NCI-H82 (cell line): Measurements from ENCODE around the gene XPO6.
"Not testable (repeated sequence)": the region's sequence is repeated elsewhere in the genome, so short reads cannot be mapped to it uniquely, and the experiment has no call there.

Experiments used
- DNase-seq: peaks from one replicate; lab custom pipeline; 2025; lab: John Stamatoyannopoulos, UW

The XPO6 gene

DNA sequence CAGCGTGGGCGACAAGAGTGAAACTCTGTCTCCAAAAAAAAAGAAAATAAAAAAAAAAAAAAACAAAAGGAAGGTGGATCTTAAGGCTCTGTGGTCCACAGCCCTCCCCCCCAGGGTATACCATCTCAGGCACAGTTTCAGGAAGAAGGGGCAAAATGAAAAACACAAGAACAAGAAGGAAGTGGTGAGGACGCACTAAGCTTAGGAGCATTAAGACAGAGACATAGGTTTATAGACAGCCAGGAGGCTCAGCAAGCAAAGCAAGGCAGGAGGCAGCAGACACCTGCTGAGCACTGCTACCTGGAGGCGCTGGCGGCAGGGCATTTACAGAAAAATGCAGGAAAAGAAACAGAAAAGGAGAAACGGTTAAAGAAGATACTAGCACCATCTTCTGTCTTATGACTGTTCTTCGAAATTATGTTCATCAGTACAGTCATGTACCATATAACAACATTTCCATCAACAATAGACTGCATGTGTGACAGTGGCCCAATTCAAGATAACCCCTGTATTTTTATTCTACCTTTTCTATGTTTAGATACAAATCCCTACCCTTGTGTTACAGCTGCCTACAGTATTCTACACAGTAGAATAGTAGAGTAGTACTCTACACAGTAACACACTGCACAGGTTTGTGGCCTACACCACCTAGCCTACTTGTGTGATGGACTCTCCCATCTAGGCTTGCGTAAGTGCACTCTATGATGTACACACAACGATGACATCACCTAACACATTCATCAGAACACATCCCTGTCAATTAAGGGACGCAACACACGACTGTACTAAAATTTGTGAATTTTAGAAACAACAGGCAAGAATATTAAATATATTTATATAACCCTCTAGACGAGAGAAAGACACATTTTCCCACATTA, 62.5 kb downstream of the XPO6 start:
- DNase-seq: no peak

DNA sequence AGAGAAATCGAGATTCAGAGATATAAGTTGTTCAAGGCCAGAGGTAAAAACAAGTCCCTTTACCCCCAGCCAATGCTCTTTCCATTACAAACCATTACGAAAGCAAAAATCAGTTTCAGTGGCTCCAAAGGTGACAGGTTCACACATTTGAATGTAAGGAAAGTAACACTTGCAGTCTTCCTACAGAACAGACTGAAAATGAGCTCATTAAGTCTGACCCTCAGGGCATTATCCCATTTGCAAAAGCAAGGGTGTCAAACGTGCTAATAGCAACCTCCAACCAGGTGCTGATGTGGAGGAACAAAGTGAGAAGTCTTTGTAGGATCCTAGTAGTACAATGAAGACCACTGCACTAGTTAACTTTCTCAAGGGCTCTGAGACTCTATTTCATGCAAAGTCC, 65.2 kb downstream of the XPO6 start:
- no peak for DNase-seq

DNA sequence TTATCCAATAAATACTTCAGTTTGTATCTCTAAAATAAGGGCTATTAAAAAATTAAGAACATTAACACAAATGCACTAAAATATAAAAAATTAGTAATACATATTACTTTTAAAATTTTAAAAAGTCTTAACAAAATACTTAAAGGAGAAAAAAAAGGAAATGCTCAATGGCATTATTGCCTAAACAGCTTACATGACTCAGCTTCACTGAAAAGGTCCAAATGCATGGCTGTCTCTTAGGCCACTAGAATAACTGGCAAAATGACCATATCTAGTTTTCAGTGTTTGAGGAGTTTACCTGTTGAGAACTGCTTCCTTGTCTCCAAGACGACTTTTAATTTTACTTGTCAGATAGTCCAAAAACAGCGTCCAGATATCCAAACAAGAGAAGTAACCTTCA, 66.0 kb downstream of the XPO6 start:
- no peak for DNase-seq

DNA sequence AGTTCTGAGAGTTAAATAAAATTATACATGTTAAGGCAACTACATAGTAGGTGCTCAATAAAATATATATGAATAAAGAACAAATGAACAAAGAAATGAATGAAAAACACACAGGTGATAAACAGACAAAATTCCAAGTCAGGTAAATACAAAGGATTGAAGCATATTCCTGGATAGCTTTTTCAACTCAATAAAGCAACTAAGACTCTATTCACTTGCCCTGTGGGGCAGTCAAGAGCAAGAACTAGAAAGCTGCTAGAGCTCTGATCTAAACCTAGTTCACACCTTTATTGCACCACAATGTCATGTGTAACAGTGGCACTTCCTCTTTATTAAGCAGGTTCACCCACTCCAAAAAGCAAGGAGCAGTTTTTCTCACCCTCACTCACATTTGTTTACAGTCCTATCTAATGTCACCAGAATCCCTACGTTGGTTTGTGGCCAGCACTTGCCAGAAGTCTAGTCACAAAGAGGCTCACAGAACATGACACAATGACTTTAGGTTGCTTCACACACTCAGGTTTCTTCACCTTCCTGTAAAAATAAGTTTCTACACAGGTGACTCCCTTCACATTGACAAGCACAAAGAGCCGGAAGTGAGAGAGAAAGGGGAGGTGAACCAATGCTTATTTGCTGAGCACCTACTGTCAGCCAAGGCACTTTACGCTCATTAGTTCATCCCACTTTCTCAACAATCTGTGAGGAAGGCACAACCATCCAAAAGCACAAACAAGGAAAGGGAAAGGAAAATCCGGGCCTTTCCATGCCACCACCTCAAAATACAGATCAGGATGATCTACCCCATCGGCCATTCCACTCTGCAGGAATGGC, 70.8 kb downstream of the XPO6 start:
- no peak for DNase-seq

DNA sequence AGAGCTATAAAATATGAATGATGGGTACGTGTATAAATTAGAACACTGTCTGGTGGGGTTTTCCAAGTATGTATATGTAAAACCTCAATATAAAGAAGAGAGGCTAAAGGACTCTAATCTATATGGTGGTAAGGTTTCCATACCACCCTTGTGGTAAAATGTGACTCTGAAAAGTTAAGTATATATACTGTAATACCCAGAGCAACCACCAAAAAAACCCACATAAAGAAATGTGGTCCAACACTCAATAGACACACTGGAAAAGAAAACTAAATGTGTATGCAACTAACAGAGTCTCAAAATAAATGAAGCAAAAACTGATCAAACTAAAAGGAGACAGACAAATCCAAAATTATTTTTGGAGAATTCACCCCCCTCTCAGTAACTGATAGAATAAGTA, 72.2 kb downstream of the XPO6 start:
- DNase-seq: no peak

DNA sequence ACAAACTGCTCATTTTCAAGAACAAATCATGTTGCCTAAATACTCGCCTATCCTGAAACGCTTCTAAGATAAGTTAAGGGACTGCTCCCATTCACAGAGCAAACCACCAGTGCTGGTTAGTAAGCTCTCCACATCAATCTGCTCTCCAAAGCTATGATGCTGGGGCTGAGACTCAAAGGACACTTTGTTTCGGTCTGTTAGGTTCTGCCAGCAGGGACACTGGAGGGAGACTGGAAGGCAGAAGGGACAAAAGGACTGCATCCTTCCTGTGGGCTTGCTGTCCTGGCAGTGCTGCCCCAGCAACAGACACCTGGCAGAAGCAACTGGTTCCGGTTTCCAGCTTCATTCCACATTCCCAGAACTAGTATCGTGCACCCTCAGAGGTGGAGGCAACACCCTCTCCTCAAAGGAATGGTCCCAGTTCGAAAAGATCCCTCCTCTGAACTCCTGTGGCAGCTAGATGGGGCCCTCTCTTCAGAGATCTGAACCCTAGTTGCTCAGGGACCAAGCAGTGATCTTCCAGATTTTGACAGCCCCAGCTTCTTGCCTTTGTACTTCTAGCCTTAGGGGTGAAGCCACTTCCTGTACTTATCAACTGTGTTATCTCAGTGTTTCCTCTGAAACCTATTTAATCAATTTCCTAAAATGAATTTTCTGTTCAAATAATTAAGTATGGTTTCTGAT, 74.9 kb downstream of the XPO6 start:
- DNase-seq: no peak

DNA sequence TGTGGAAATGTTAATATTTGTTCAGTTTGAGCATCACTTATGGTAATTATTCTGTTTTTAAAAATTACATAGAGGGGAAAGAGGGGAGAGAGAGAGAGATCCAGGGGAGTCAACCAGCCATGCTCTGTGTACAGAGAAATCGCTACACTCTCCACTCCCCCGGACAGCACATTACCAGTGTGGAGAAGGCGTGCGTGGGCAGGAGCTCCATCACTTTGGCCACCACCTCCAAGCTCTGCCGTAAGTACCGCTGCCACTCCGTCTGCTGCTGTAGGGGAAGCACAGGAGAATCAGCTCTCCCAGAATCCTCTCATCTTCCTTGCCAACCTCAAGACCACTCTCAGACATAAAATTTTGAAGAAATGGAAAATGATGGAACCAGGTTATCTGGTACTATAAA, 78.1 kb downstream of the XPO6 start:
- no peak for DNase-seq

DNA sequence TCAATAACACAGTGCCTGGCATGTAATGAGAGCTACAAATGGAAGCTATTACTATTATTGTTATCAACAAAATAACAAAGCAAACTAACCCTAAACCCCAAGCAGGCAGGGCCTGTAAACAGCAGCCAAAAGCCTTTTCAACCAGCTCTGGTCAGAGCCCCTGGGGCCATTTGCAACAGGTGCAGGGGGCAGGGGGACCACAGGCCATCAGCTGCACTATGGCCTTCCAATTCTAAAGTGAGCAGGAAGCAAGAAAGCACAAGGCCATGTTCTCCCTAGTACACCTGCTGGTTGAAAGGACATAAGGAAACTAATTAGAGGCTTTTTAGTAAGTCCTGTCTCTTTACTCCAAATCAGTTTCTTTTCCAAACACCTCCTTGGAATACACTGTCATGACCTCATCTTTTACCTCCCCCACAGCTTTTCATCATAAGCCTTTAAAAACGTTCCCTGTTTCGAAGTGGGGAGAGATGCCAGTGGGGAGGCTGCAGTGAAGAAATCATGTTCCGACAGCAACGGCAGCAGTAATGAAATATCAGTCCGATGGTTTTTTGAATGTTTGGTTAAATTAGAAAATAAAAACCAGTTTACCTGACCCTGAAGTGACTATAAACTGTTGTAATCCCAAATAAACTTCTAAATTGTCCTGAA, 79.9 kb downstream of the XPO6 start:
- DNase-seq: no peak

DNA sequence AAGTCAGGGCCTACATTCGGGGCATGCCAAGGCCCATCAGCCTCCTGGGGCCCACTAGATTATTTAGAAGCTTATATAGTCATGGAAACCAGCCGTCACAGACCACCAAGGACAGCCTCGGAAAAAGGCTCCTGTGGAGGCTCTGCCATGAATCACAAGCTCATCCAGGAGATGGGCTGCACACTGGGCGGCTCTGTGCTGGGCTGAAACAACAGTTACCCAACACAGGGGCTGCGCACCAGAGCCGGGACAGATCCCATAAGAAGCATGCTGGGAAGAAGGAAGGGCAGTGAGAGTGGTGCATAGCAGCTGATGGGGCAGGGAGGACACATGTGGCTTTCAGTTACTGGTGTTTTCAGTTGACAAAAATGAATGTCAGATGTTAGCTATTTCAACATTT, 80.6 kb downstream of the XPO6 start:
- DNase-seq: no peak

DNA sequence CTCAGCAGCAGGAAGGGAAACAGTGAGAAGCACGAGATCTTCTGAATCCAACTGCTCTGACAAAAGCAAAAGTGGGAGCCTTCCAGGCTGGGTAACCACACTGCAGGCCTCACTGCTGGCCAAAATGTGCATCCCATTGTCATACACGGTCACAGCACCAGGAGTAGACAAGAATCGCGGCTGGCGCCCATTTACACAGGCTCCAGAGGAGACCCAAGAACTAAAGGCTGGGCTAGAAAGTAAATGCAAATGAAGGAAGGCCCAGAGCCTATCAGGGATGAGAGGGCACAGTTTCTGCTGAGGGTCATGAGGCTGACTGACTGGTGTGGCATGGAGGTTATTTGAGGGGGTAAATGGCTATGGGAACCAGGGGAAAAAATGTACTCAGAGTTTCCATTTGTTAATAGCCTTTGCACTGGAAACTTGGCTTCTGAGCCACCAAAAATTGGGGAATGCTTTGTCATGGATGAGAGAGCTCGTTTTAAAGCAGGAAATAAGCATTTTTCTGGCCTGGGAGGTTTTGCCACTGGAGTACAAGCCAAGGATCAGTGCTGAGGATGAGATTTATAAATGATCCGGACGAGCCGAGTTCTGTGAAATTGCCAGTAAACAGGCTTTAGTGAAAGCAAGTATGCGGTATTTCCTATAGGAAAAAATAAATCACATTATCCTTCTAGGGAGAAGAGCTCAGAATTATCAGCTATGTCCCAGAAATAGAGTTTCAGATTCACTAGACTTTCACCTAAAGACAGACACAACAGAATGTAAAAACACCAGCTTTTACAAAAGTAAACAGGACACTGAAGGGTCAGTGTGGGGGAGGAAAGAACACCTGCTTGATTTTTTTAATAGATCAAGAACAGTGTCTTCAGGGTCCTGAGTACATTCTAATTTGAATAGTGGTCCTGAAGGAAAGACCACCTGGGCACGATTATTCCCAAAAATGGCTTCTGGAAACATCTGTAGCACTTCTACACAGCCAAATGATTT, 81.4 kb downstream of the XPO6 start:
- no peak for DNase-seq

DNA sequence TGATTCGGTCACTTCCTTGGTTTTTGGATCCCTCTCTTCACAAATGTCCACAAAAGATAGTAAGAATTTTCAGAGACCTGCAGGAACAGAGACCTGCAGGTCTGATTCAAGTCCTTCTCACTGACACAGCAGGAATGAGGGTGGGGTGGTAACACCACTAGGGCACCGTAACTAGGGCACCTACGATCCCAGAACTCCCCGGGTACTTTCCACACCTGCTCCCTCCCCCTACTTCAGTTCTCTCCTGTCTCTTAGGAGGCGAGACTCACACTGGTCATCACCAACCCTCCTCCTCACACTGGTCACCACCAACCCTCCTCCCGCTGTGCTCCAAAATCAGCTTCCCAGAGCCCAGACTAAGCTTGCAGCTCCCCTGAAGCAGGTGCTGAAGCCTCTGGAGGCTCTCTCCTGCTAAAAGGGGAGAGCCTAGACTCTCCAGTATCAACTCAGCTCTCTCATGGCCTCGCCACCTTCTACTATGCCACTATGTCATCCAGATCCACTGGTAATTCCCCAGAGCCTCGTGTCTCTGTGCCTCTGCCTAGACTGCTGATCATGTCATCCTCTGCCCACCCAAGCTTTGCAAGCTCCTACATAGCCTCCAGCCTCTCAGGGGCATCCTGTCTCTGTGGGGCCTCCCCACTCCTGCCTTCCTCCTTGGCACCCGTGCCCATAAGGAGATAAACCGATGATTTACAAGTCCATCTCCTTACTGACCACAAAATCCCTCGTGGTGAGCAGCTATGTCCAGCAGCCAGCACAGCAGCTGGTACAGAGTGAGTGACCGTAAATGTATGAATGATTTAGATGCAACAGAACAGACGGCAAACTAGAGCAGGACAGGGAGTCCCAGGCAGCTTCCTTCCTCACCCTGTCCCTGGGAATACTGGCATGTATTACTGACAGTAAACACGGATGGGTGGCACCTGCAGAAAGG, 84.8 kb downstream of the XPO6 start:
- DNase-seq: no peak

DNA sequence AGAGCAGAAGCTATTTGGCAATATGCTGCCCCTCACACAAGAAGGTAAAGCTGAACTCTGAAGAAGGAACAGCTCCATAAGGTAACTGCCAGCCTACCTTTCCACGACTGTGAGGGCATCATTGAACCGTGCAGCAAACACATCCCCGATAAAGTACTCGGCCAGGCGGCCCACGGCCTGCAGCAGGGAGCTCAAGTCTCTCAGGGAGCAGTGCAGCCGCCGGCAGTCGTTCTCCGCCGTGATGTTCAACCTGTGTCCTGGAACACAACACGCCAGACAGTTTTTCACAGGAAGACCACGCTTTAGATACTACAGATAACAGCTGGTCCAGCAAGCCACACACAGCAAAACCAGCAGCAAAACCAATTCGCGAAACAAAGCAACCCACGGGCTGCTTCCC, 86.2 kb downstream of the XPO6 start:
- DNase-seq: no peak

DNA sequence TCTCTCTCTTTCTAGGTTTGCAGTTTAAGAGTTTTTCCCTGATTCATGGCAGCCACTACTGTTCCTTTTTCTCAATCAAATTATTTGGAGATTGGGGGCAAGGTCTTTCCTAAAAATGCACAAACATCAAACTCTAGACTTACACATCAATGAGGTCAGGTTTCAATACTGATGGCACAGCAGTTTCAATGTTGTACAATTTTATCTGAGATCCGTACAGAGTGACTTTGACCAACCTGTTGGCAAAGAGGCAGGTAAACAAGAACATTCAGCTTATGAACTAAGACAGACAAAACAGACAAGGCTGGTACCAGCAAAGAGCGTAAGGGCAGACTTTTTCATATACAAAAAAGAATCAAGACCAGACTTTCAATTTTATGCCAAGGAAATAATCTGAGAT, 90.2 kb downstream of the XPO6 start:
- DNase-seq: no peak

DNA sequence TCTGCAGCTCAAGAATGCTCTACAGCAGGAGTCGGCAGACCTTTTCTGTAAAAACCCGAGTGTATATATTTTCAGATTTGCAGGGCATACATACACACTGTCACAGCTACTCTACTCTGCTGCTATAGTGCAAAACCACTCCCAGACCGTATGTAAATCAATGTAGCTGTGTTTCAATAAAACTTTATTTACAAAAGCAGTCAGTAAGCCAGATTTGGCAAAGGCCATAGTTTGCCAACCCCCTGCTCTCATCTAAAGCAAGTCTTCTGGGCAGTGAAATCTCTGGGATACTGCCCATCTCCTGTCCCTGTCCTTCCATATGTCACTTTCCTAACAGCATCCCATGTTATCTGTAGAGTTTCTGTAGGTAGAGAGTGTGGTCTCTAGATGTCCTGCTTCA, 91.0 kb downstream of the XPO6 start:
- no peak for DNase-seq

DNA sequence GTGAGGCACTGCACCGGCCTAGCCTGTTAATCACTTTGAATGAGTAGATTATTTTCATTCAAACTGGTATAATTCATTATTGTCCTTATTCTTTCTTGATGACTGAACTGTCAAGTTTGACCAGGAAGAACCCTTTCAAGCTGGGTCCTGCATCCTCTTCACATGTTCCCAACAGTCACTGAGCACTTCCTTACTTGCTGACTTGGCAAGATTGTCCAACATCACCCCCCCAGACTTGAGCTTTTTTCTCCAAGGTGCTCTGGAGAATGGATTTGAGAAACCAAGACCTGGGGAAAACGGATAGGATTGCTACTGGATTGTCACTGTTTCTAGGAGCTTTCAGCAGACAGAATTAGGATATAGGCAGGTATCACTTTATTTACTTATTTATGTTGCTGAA, 93.1 kb downstream of the XPO6 start:
- no peak for DNase-seq

DNA sequence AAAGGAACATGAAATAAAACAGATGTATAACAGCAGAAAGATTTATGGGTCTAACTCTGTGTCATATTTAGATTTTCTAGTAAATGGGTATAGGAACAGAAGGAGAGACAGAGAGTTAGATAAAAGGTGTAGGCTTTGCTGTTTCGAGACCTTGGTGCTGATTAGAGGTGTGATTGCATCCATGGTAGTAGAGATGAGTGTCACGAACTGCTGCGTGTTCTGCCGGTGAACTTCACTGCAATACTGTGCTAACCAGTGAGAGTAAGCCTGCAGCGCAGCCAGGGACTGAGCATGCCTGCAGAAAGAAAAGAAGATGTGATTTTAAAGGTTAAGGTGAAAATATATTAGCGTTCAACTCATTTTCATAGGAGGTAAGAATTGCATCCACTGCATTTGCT, 94.6 kb downstream of the XPO6 start:
- no peak for DNase-seq

DNA sequence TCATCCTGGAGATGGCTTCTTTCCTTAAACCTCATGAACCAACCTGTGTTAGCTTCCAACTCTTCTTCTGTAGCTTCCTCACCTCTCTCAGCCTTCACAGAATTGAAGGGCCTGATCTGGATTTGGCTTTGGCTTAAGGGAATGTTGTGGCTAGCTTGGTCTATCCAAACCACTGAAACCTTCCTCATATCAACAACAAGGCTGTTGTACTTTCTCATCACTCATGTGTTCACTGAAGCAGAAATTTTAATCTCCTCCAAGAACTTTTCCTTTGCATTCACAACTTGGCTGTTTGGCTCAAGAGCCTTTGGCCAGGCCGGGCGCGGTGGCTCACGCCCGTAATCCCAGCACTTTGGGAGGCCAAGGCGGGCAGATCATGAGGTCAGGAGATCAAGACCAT, 95.9 kb downstream of the XPO6 start:
- not testable (repeated sequence) for DNase-seq

DNA sequence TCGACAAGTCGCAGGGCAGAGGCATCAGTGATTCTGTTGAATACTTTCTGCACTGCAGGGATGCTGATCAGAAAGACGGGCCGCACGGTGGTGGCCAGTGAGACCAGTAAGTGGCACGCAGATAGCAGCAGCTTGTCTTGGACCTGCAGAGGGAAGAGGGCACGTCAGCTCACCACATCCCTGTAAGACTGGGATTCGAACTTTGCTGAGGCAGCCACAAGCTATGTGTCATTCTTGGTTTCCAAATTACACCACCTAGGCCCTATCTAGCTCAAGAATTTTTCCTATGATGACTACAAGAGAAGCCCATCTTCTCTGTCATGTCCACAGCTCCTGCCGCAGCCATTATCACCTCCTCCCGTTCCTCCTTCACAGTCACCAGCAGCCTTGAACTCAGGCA, 98.9 kb downstream of the XPO6 start:
- no peak for DNase-seq

DNA sequence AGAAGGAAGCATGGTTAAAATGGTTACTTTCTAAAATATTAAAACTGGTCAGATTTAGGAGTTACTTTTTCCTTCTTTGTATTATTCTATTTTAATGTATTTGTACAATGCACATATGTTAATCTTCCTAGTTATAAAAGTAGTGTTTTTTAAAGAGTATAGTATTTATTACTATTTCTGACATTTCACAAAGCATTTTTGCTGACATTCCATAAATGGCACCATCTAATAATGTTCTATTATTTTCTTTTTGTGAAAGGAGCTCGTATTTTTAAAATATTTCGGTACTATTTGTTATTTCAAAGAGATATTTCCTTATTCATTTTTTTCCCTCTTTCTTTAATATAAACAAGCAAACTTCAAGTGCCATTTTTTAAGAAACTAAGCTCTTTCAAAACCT, 100.8 kb downstream of the XPO6 start:
- no peak for DNase-seq

DNA sequence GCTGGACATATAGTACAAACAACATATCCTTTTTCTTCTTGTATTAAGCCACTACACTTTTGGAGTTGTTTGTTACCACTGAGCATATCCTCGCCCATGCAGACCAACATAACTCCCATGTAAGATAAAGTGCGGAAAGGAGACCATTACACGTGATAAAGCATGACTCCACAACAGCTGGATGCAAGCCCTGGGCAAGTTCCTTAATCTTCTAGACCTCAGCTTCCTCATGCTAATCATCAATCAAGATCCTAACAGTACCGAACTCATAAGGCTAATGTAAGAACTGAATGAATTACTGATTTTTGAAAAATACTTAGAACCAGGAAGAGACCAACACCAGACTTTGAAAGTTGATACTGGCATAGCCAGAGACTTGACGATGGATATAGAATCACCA, 101.3 kb downstream of the XPO6 start:
- DNase-seq: no peak
